Right atrium auricular region (tissue), 2 donors: ENCODE measurements around the gene AMBRA1. TPM values are rescaled to one million over a fixed set of nuclear protein-coding genes. Genes with fewer than 3 reads are reported as not detected.

Source experiments
- DNase-seq: peaks from one replicate; pipeline ENCODE4 v3.0.0-alpha.2; 2019; ENCODE audit warnings: low spot score
- H3K27ac ChIP-seq, 2 donors: fragments of 200-600 bp; sonication (generic); 1 replicate in 1 of 2; 2 replicates in 1 of 2; pipeline ENCODE4 v1.5.1; 2016 to 2019
- H3K27me3 ChIP-seq, 2 donors: fragments of 200-600 bp; sonication (generic); one replicate each; pipeline versions ENCODE4 v1.5.1 to v1.6.0; 2017 to 2019
- H3K36me3 ChIP-seq: fragments of 200-600 bp; sonication (generic); one replicate; pipeline ENCODE4 v1.5.1; 2016
- H3K4me1 ChIP-seq, 2 donors: fragments of 200-600 bp; sonication (generic); one replicate each; pipeline versions ENCODE4 v1.5.1 to v1.6.0; 2017 to 2019
- H3K4me3 ChIP-seq, 2 donors: fragments of 200-600 bp; sonication (generic); 1 replicate in 1 of 2; 2 replicates in 1 of 2; pipeline ENCODE4 v1.5.1; 2017 to 2019; ENCODE audit warnings: mild to moderate bottlenecking in 1 of 2, moderate library complexity in 1 of 2
- H3K9me3 ChIP-seq, 2 donors: fragments of 200-600 bp; sonication (generic); one replicate each; pipeline ENCODE4 v1.5.1; 2019
- CTCF ChIP-seq, 2 donors: fragments of 200-600 bp; sonication (generic); IDR thresholded peaks; one replicate each; pipeline ENCODE4 v1.5.1; 2019; ENCODE audit warnings: antibody characterized with exemption in 2 of 2
- microRNA-seq, 2 donors: library from miRNA; unstranded; fragments of <30 nt; microRNA quantifications; one replicate each; pipeline ENCODE4, GENCODE V29; 2016 to 2017; ENCODE audit warnings: borderline number of aligned reads in 2 of 2, borderline replicate concordance in 1 of 2
- total RNA-seq, 2 donors: library from RNA; depleted of rRNA; stranded (reverse); fragments of >200 nt; gene quantifications; one replicate each; pipeline ENCODE4 v1.1.0, GENCODE V29; 2016

AMBRA1 gene
- total RNA-seq, 2 donors from 2014 or later: 16.8 to 22.0 TPM

GRCh38 chr11:46348566-46349401 is 245.0 kb downstream of the AMBRA1 start:
- Histone ChIP-seq H3K9me3 (no peaks in the 10 kb centered on the region), H3K4me1 (peaks cover 0 to 85% of the 10 kb centered on the region in 2 donors), H3K27ac (peak overlapping the region; percentile 78 to 87), H3K36me3 (no peaks in the 10 kb centered on the region), H3K27me3 (no peaks in the 10 kb centered on the region), H3K4me3 (peak overlapping the region; percentile 81 to 86)
- no peak for TF ChIP-seq CTCF (IDR thresholded peaks at IDR 0.05)
- no peak for DNase-seq

GRCh38 chr11:46347637-46348311 is 246.0 kb downstream of the AMBRA1 start:
- Histone ChIP-seq H3K9me3 (no peaks in the 10 kb centered on the region), H3K27ac (peak overlapping the region; percentile 78 to 87), H3K4me1 (peaks cover 0 to 85% of the 10 kb centered on the region in 2 donors), H3K36me3 (no peaks in the 10 kb centered on the region), H3K4me3 (peak overlapping the region; percentile 81 to 86), H3K27me3 (no peaks in the 10 kb centered on the region)
- no peak for DNase-seq
- TF ChIP-seq CTCF (IDR thresholded peaks at IDR 0.05): no peak

- Histone ChIP-seq H3K9me3 (no peaks in the 10 kb centered on the region), H3K4me1 (peaks cover 0 to 85% of the 10 kb centered on the region in 2 donors), H3K27ac (peak within 1 kb of the TSS; percentile 78 to 87), H3K4me3 (peak within 1 kb of the TSS; percentile 81 to 86), H3K27me3 (no peaks in the 10 kb centered on the region), H3K36me3 (no peaks in the 10 kb centered on the region)
- DNase-seq: peak; percentile 82
- TF ChIP-seq CTCF (IDR thresholded peaks at IDR 0.05): peak; percentile 78 to 97
These were observed 246.8 kb downstream of the AMBRA1 start, which contains the start of gene DGKZ for GRCh38 chr11:46346886-46347636. DGKZ (plus strand) TSS chr11:46347463; CDS start chr11:46347660, 197 bp downstream.

Small RNAs within 50 kb of the gene (microRNA-seq; reads per million reads assigned to microRNA genes)
- gene MIR3160-1: 0 reads per million in 2 donors
- 0 reads per million in 2 donors for gene MIR3160-2
- gene MIR4688: 0 reads per million in 2 donors

Other genes starting within 250 kb of the AMBRA1 start
- gene DGKZ, start 246.6 kb downstream of the AMBRA1 start, total RNA-seq: 100 to 1,000 TPM in 1 of 2 donors, 10 to 100 TPM in 1; 91.7 to 116 TPM
- 10 to 100 TPM; 11.9 to 26.4 TPM for gene MDK, start 212.4 kb downstream of the AMBRA1 start, total RNA-seq
- gene CHRM4, start 202.2 kb downstream of the AMBRA1 start, total RNA-seq: under 1 TPM in 1 of 2 donors, not detected in 1; 0.28 TPM
- 1 to 10 TPM; 2.3 to 3.3 TPM for gene HARBI1, start 23.2 kb upstream of the AMBRA1 start, total RNA-seq
- gene ATG13, start 23.5 kb upstream of the AMBRA1 start, total RNA-seq: 10 to 100 TPM; 54.5 to 80.2 TPM
- 100 to 1,000 TPM in 1 of 2 donors, 10 to 100 TPM in 1; 88.1 to 117 TPM for gene ARHGAP1, start 106.6 kb upstream of the AMBRA1 start, total RNA-seq
- 1 to 10 TPM; 6.0 to 9.6 TPM for gene ZNF408, start 107.0 kb upstream of the AMBRA1 start, total RNA-seq
- not detected for gene F2, start 125.2 kb upstream of the AMBRA1 start, total RNA-seq